CD1c-positive myeloid dendritic cell (primary cell): Measurements from ENCODE around the gene DYSF.

Source experiments
- DNase-seq: peaks from one replicate; pipeline ENCODE4 v3.0.0-alpha.2; 2016; ENCODE audit errors: extremely low spot score

DYSF gene

GRCh38 chr2:71614976-71615766 is 161.8 kb downstream of the DYSF start:
- no peak for DNase-seq

- DNase-seq: no peak
Observed at GRCh38 chr2:71615767-71616730, 162.7 kb downstream of the DYSF start.

- no peak for DNase-seq
Observed at GRCh38 chr2:71617266-71617665, 163.9 kb downstream of the DYSF start.

- DNase-seq: no peak
Observed at GRCh38 chr2:71618327-71619113, 165.2 kb downstream of the DYSF start.

GRCh38 chr2:71619230-71619741 is 165.9 kb downstream of the DYSF start:
- no peak for DNase-seq

- DNase-seq: no peak
Observed at GRCh38 chr2:71620116-71620515, 166.8 kb downstream of the DYSF start.

GRCh38 chr2:71620851-71621251 is 167.5 kb downstream of the DYSF start:
- no peak for DNase-seq

- DNase-seq: no peak
Observed at GRCh38 chr2:71629273-71629672, 175.9 kb downstream of the DYSF start.

GRCh38 chr2:71629771-71630453 is 176.6 kb downstream of the DYSF start:
- DNase-seq: peak; percentile 37

GRCh38 chr2:71630454-71631328 is 177.3 kb downstream of the DYSF start:
- DNase-seq: peak; percentile 18

- DNase-seq: no peak
Observed at GRCh38 chr2:71631411-71631931, 178.1 kb downstream of the DYSF start.

- DNase-seq: no peak
Observed at GRCh38 chr2:71633086-71633485, 179.7 kb downstream of the DYSF start.

- DNase-seq: peak; percentile 14
Observed at GRCh38 chr2:71634567-71634966, 181.2 kb downstream of the DYSF start.

GRCh38 chr2:71635798-71636197 is 182.4 kb downstream of the DYSF start:
- DNase-seq: no peak

GRCh38 chr2:71637168-71637567 is 183.8 kb downstream of the DYSF start:
- DNase-seq: peak; percentile 7

- DNase-seq: no peak
Observed at GRCh38 chr2:71637736-71638135, 184.4 kb downstream of the DYSF start.

- no peak for DNase-seq
Observed at GRCh38 chr2:71639735-71640134, 186.4 kb downstream of the DYSF start.

- no peak for DNase-seq
Observed at GRCh38 chr2:71640489-71640888, 187.1 kb downstream of the DYSF start.

- DNase-seq: no peak
Observed at GRCh38 chr2:71643674-71644357, 190.5 kb downstream of the DYSF start.
